ENCODE results near the gene C9orf78. TPM values are rescaled to one million over a fixed set of nuclear protein-coding genes. Genes with fewer than 3 reads are reported as not detected.

Gene C9orf78
- total RNA-seq, 1 experiment from 2014 or later, result 30.0 TPM

- Mint-ChIP-seq H3K4me1 (ENCODE audit: insufficient read depth, unreplicated experiment) (peaks cover 5% of the 10 kb centered on the region), H3K4me3 (ENCODE audit: unreplicated experiment) (no peak overlapping the region), H3K27ac (ENCODE audit: low read depth, unreplicated experiment) (no peak overlapping the region), H3K27me3 (ENCODE audit: insufficient read depth, unreplicated experiment) (no peaks in the 10 kb centered on the region), H3K9me3 (ENCODE audit: unreplicated experiment) (no peaks in the 10 kb centered on the region), H3K36me3 (ENCODE audit: insufficient read depth, unreplicated experiment) (peaks cover 12% of the 10 kb centered on the region)
- TF ChIP-seq CTCF (IDR thresholded peaks at IDR 0.05; ENCODE audit: unreplicated experiment), result no peak
- intact Hi-C loops (cut with micrococcal nuclease), result no loop called here
- no peak for DNase-seq (ENCODE audit: unreplicated experiment)
- BruUV-seq (replicated peaks), result no TSS peak
- ChIA-PET CTCF (interaction anchor here (0.6 kb wide), 1 partner anchor 182 kb away, joined by 3 read pairs; no protein-coding TSS in a partner anchor), POLR2A (interaction anchor here (0.6 kb wide), 1 partner anchor 169 kb away, joined by 3 read pairs; no protein-coding TSS in a partner anchor)
Observed at GRCh38 chr9:129880654-129881546, 45.8 kb upstream of the C9orf78 start.

GRCh38 chr9:129879991-129880653 is 45.0 kb upstream of the C9orf78 start:
- no peaks in the 10 kb centered on the region for H3K27me3 Mint-ChIP-seq (ENCODE audit: insufficient read depth, unreplicated experiment)
- no peak for DNase-seq (ENCODE audit: unreplicated experiment)
- BruUV-seq (replicated peaks), result no TSS peak
- H3K9me3 Mint-ChIP-seq (ENCODE audit: unreplicated experiment), result no peaks in the 10 kb centered on the region
- H3K27ac Mint-ChIP-seq (ENCODE audit: low read depth, unreplicated experiment), result no peak overlapping the region
- no peak for TF ChIP-seq CTCF (IDR thresholded peaks at IDR 0.05; ENCODE audit: unreplicated experiment)
- ChIA-PET CTCF (interaction anchor here (0.7 kb wide), 1 partner anchor 10 kb away, joined by 3 read pairs; no protein-coding TSS in a partner anchor), POLR2A (interaction anchor here (0.6 kb wide), 1 partner anchor 1062 kb away, joined by 3 read pairs; the partner anchor contains the start of gene ENDOG)
- intact Hi-C loops (cut with micrococcal nuclease), result no loop called here
- peaks cover 12% of the 10 kb centered on the region for H3K36me3 Mint-ChIP-seq (ENCODE audit: insufficient read depth, unreplicated experiment)
- no peaks in the 10 kb centered on the region for H3K4me1 Mint-ChIP-seq (ENCODE audit: insufficient read depth, unreplicated experiment)
- H3K4me3 Mint-ChIP-seq (ENCODE audit: unreplicated experiment), result no peak overlapping the region

GRCh38 chr9:129879103-129879699 is 44.1 kb upstream of the C9orf78 start:
- no peak for DNase-seq (ENCODE audit: unreplicated experiment)
- ChIA-PET POLR2A (interaction anchor here (0.6 kb wide), 1 partner anchor 1061 kb away, joined by 3 read pairs; the partner anchor contains the start of gene ENDOG), CTCF (interaction anchor here (0.5 to 0.7 kb wide), 2 partner anchors 11 to 75 kb away, joined by 3 to 5 read pairs; no protein-coding TSS in a partner anchor)
- Mint-ChIP-seq H3K27me3 (ENCODE audit: insufficient read depth, unreplicated experiment) (no peaks in the 10 kb centered on the region), H3K4me1 (ENCODE audit: insufficient read depth, unreplicated experiment) (no peaks in the 10 kb centered on the region), H3K9me3 (ENCODE audit: unreplicated experiment) (no peaks in the 10 kb centered on the region), H3K27ac (ENCODE audit: low read depth, unreplicated experiment) (no peak overlapping the region), H3K4me3 (ENCODE audit: unreplicated experiment) (no peak overlapping the region), H3K36me3 (ENCODE audit: insufficient read depth, unreplicated experiment) (peaks cover 18% of the 10 kb centered on the region)
- BruUV-seq (replicated peaks), result no TSS peak
- TF ChIP-seq CTCF (IDR thresholded peaks at IDR 0.05; ENCODE audit: unreplicated experiment), result no peak
- intact Hi-C loops (cut with micrococcal nuclease), result no loop called here

GRCh38 chr9:129878291-129878690 is 43.2 kb upstream of the C9orf78 start:
- ChIA-PET CTCF (interaction anchor here (0.5 to 0.6 kb wide), 2 partner anchors 10 to 14 kb away, joined by 5 read pairs; no protein-coding TSS in a partner anchor), POLR2A (no interaction called here)
- no peaks in the 10 kb centered on the region for H3K4me1 Mint-ChIP-seq (ENCODE audit: insufficient read depth, unreplicated experiment)
- TF ChIP-seq CTCF (IDR thresholded peaks at IDR 0.05; ENCODE audit: unreplicated experiment), result no peak
- intact Hi-C loops (cut with micrococcal nuclease), result no loop called here
- peaks cover 21% of the 10 kb centered on the region for H3K36me3 Mint-ChIP-seq (ENCODE audit: insufficient read depth, unreplicated experiment)
- no peak overlapping the region for H3K4me3 Mint-ChIP-seq (ENCODE audit: unreplicated experiment)
- BruUV-seq (replicated peaks), result no TSS peak
- no peak for DNase-seq (ENCODE audit: unreplicated experiment)
- H3K27me3 Mint-ChIP-seq (ENCODE audit: insufficient read depth, unreplicated experiment), result no peaks in the 10 kb centered on the region
- H3K9me3 Mint-ChIP-seq (ENCODE audit: unreplicated experiment), result no peaks in the 10 kb centered on the region
- H3K27ac Mint-ChIP-seq (ENCODE audit: low read depth, unreplicated experiment), result no peak overlapping the region

All from MCF 10A (cell line).